Stimulated activated CD4-positive, alpha-beta T cell treated with anti-CD3 and anti-CD28 coated beads, TNF-alpha, amount 100 ng/mL, for 48 hours (primary cell): ENCODE results near the gene CTSV.
"Not testable (repeated sequence)": the region's sequence is repeated elsewhere in the genome, so short reads cannot be mapped to it uniquely, and the experiment has no call there.

Experiments
- DNase-seq, 3 donors: peaks; one replicate each; pipeline ENCODE4 v3.0.0-alpha.2; 2020; ENCODE audit warnings: low read depth in 3 of 3

The CTSV gene

GRCh38 chr9:97038611-97039513, at the start of gene CTSV:
CTSV (minus strand) TSS chr9:97039142; CDS start chr9:97038043, 1,099 bp downstream.
- DNase-seq: peak; percentile 69 to 83 (median 69)

- DNase-seq: not testable (repeated sequence)
Measured at GRCh38 chr9:97087668-97088215, 48.8 kb upstream of the CTSV start.

- not testable (repeated sequence) for DNase-seq
Measured at GRCh38 chr9:97084562-97084991, 45.6 kb upstream of the CTSV start.

- DNase-seq: no peak
Measured at GRCh38 chr9:97078362-97078761, 39.4 kb upstream of the CTSV start.

GRCh38 chr9:97077452-97078295, 38.7 kb upstream of the CTSV start:
- no peak for DNase-seq

- DNase-seq: not testable (repeated sequence)
Measured at GRCh38 chr9:97076731-97077451, 37.9 kb upstream of the CTSV start.

- DNase-seq: no peak
Measured at GRCh38 chr9:97076238-97076637, 37.3 kb upstream of the CTSV start.

GRCh38 chr9:97075289-97075985, 36.5 kb upstream of the CTSV start:
- no peak for DNase-seq

- no peak for DNase-seq
Measured at GRCh38 chr9:97073506-97073905, 34.6 kb upstream of the CTSV start.

- no peak for DNase-seq
Measured at GRCh38 chr9:97072285-97072776, 33.4 kb upstream of the CTSV start.

GRCh38 chr9:97070325-97070724, 31.4 kb upstream of the CTSV start:
- not testable (repeated sequence) for DNase-seq

- no peak for DNase-seq
Measured at GRCh38 chr9:97067490-97067889, 28.5 kb upstream of the CTSV start.

- no peak for DNase-seq
Measured at GRCh38 chr9:97064176-97064575, 25.2 kb upstream of the CTSV start.

- no peak for DNase-seq
Measured at GRCh38 chr9:97060796-97061195, 21.9 kb upstream of the CTSV start.

- no peak for DNase-seq
Measured at GRCh38 chr9:97059626-97060025, 20.7 kb upstream of the CTSV start.

GRCh38 chr9:97057651-97058050, 18.7 kb upstream of the CTSV start:
- no peak for DNase-seq

- not testable (repeated sequence) for DNase-seq
Measured at GRCh38 chr9:97055891-97056290, 16.9 kb upstream of the CTSV start.

- DNase-seq: no peak
Measured at GRCh38 chr9:97053717-97054116, 14.8 kb upstream of the CTSV start.

GRCh38 chr9:97052735-97053134, 13.8 kb upstream of the CTSV start:
- no peak for DNase-seq

GRCh38 chr9:97046228-97046627, 7.3 kb upstream of the CTSV start:
- no peak for DNase-seq

- no peak for DNase-seq
Measured at GRCh38 chr9:97045300-97045699, 6.4 kb upstream of the CTSV start.
